Right lobe of liver (tissue), 4 donors: ENCODE measurements around the gene CD81.

Source experiments
- CTCF ChIP-seq, 4 donors: fragments of 200-600 bp in 3 of 4; fragments of 450-650 bp in 1 of 4; IDR thresholded peaks; one replicate each; pipeline versions ENCODE4 v1.5.1 to v1.8.0; 2016 to 2022; ENCODE audit warnings: antibody characterized with exemption in 4 of 4, mild to moderate bottlenecking in 2 of 4
- POLR2A ChIP-seq: fragments of 450-650 bp; IDR thresholded peaks from one replicate; pipeline ENCODE4 v1.6.1; 2017; ENCODE audit warnings: antibody characterized with exemption, mild to moderate bottlenecking
- donor health status: DM: no; HTN: no; CAD: no.
- donor health status: DM: no; HTN: no; CAD: no.
- donor health status: DM: no; HTN: yes; CAD: no.

DNA sequence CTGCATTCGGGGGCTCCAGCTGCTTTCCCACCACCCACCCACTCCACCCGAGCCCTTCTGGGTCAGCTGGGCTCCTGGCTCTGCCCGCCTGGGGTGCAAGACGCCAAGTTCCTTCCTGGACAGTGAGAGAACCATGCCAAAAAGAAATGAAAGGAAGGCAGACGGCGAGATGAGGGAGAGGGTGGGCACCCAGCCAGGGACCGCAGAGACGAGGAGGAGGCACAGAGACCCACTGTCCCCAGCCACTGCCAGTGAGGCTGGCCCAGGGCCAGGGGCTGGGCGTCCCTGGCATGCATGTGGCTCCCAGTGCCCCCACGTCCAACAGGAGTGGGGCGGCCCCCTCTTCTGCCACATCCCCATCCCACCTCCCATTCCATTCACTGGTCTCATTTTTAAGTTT, 10.8 kb upstream of the CD81 start:
- TF ChIP-seq CTCF (IDR thresholded peaks at IDR 0.05) (no peak), POLR2A (no peak)
